GM21786 (cell line): ENCODE results near the gene OMP.
"Not testable (repeated sequence)": the region's sequence is repeated elsewhere in the genome, so short reads cannot be mapped to it uniquely, and the experiment has no call there.

Experiments
- ATAC-seq: cut with Tn5 transposase; IDR thresholded peaks from one replicate; pipeline ENCODE4 v1.9.1; 2021; ENCODE audit not compliant: unreplicated experiment

OMP gene

GRCh38 chr11:77085652-77086051, 17.0 kb upstream of the OMP start:
- ATAC-seq, result no peak

GRCh38 chr11:77086521-77087472, 15.8 kb upstream of the OMP start:
- ATAC-seq, result no peak

GRCh38 chr11:77087723-77088225, 14.9 kb upstream of the OMP start:
- ATAC-seq, result no peak

- ATAC-seq, result no peak
Observed at GRCh38 chr11:77088236-77089003, 14.2 kb upstream of the OMP start.

GRCh38 chr11:77089004-77089545, 13.6 kb upstream of the OMP start:
- ATAC-seq, result no peak

GRCh38 chr11:77090046-77090372, 12.6 kb upstream of the OMP start:
- ATAC-seq, result no peak

- ATAC-seq, result no peak
Observed at GRCh38 chr11:77090373-77091111, 12.1 kb upstream of the OMP start.

- ATAC-seq, result peak; percentile 70
Observed at GRCh38 chr11:77091146-77091940, 11.3 kb upstream of the OMP start.

- no peak for ATAC-seq
Observed at GRCh38 chr11:77092382-77092781, 10.3 kb upstream of the OMP start.

- no peak for ATAC-seq
Observed at GRCh38 chr11:77093056-77093891, 9.4 kb upstream of the OMP start.

- ATAC-seq, result no peak
Observed at GRCh38 chr11:77093987-77094840, 8.4 kb upstream of the OMP start.

- ATAC-seq, result no peak
Observed at GRCh38 chr11:77094841-77095365, 7.7 kb upstream of the OMP start.

GRCh38 chr11:77095551-77096490, 6.8 kb upstream of the OMP start:
- no peak for ATAC-seq

- ATAC-seq, result no peak
Observed at GRCh38 chr11:77096591-77097019, 6.0 kb upstream of the OMP start.

- ATAC-seq, result not testable (repeated sequence)
Observed at GRCh38 chr11:77097180-77097579, 5.5 kb upstream of the OMP start.

- no peak for ATAC-seq
Observed at GRCh38 chr11:77100166-77101042, 2.2 kb upstream of the OMP start.
